ENCODE measurements around the gene DSN1. TPM values are rescaled to one million over a fixed set of nuclear protein-coding genes. Genes with fewer than 3 reads are reported as not detected.

Gene DSN1
- total RNA-seq, 1 donor from 2014 or later = 12.8 TPM

DNA sequence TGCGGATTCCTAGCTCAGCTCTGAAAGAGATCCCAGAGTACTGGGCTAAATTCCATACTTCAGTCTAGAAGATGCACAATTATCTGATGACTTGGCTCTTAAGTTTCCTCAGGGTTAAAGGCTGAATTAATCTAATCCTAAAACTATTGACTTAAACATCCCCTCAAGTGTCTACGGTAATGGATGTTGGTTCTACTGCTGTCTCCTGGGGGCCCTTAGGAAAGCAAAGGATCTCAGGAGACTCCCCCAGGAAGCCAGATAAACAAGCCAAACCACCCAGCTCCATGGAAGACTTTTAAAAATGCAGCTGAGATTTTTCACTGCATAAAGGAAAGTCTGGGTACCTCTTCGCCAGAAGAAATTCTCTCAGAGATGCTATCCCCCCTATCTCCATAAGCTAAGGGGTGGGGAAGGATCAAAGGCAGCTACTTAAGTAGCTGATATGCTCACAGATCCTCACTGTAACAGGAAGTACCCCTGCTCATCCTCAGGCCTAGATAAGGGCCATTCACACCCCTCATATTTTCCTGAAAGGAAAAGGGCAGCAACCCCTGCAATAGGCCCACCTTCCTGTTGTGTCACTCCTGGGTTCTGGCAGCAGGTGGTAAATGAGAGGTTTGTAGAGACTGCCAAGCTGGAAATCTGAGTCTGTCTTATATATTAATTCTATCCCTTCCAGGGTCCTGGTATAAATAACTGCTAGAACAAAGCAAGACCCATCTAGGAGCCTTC is 36.9 kb downstream of the DSN1 start:
- H3K4me1 Mint-ChIP-seq (ENCODE audit: unreplicated experiment) = peaks cover 23% of the 10 kb centered on the region
- H3K27ac Mint-ChIP-seq (ENCODE audit: unreplicated experiment) = no peak overlapping the region
- no peaks in the 10 kb centered on the region for H3K9me3 Mint-ChIP-seq (ENCODE audit: unreplicated experiment)
- H3K27me3 Mint-ChIP-seq (ENCODE audit: unreplicated experiment) = peaks cover 2% of the 10 kb centered on the region
- H3K4me3 Mint-ChIP-seq (ENCODE audit: unreplicated experiment) = no peak overlapping the region
- peak; percentile 6 for DNase-seq (ENCODE audit: low spot score)
- H3K36me3 Mint-ChIP-seq (ENCODE audit: low read depth, unreplicated experiment) = no peaks in the 10 kb centered on the region
- TF ChIP-seq, protein P1, sequence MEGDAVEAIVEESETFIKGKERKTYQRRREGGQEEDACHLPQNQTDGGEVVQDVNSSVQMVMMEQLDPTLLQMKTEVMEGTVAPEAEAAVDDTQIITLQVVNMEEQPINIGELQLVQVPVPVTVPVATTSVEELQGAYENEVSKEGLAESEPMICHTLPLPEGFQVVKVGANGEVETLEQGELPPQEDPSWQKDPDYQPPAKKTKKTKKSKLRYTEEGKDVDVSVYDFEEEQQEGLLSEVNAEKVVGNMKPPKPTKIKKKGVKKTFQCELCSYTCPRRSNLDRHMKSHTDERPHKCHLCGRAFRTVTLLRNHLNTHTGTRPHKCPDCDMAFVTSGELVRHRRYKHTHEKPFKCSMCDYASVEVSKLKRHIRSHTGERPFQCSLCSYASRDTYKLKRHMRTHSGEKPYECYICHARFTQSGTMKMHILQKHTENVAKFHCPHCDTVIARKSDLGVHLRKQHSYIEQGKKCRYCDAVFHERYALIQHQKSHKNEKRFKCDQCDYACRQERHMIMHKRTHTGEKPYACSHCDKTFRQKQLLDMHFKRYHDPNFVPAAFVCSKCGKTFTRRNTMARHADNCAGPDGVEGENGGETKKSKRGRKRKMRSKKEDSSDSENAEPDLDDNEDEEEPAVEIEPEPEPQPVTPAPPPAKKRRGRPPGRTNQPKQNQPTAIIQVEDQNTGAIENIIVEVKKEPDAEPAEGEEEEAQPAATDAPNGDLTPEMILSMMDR (IDR thresholded peaks at IDR 0.05; ENCODE audit: unreplicated experiment) = no peak

DNA sequence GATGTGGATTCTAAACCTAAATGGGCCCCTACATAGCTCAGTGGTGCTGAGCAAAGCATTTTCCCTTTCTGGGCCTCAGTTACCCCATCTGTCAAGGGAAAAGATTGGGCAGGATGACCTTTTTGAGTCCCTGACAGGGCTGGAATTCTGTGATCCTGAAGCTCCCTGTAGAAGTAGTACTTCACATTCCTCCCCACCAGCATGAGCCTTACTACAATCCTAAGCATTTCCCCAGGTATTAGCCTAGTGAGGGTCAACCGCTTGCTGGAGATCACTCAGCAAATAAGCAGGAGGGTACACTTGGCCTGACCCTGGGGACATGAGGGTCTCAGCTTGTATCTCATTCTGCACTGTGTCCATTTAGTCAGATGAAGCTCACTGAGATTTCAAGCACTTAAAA is 41.1 kb downstream of the DSN1 start:
- Mint-ChIP-seq H3K36me3 (ENCODE audit: low read depth, unreplicated experiment) (no peaks in the 10 kb centered on the region), H3K27me3 (ENCODE audit: unreplicated experiment) (peaks cover 2% of the 10 kb centered on the region), H3K4me3 (ENCODE audit: unreplicated experiment) (no peak overlapping the region), H3K4me1 (ENCODE audit: unreplicated experiment) (peaks cover 21% of the 10 kb centered on the region), H3K27ac (ENCODE audit: unreplicated experiment) (no peak overlapping the region), H3K9me3 (ENCODE audit: unreplicated experiment) (no peaks in the 10 kb centered on the region)
- TF ChIP-seq, protein P1 (IDR thresholded peaks at IDR 0.05; ENCODE audit: unreplicated experiment) = no peak
- no peak for DNase-seq (ENCODE audit: low spot score)

DNA sequence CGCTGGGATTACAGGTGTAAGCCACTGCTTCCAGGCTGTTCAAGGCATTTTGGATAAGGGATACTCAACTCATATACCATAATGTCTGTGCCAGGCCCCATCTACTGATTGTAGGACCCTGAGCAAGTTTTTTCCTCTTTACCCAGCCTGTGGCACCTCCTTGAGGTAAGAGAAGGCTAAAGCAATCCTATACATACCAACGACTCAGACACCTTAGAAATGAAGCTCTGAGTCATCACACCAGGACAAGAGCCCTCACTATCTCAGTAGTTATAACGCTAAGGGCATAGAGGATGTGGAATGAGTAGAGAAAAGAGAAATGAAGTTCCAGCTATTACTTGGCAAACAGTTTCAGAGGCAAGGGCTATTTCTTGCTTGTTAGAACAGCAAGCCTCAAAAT is 44.6 kb downstream of the DSN1 start:
- TF ChIP-seq, protein P1 (IDR thresholded peaks at IDR 0.05; ENCODE audit: unreplicated experiment) = no peak
- H3K27ac Mint-ChIP-seq (ENCODE audit: unreplicated experiment) = no peak overlapping the region
- no peak for DNase-seq (ENCODE audit: low spot score)

GRCh38 chr20:36726168-36726567 is 47.4 kb downstream of the DSN1 start:
- Mint-ChIP-seq H3K4me1 (ENCODE audit: unreplicated experiment) (no peaks in the 10 kb centered on the region), H3K9me3 (ENCODE audit: unreplicated experiment) (no peaks in the 10 kb centered on the region), H3K27me3 (ENCODE audit: unreplicated experiment) (peaks cover 2% of the 10 kb centered on the region), H3K4me3 (ENCODE audit: unreplicated experiment) (no peak overlapping the region), H3K36me3 (ENCODE audit: low read depth, unreplicated experiment) (no peaks in the 10 kb centered on the region), H3K27ac (ENCODE audit: unreplicated experiment) (no peak overlapping the region)
- TF ChIP-seq, protein P1 (IDR thresholded peaks at IDR 0.05; ENCODE audit: unreplicated experiment) = no peak
- no peak for DNase-seq (ENCODE audit: low spot score)

More for the DNA sequence above, 44.6 kb downstream of the DSN1 start:
- Mint-ChIP-seq H3K9me3 (ENCODE audit: unreplicated experiment) (no peaks in the 10 kb centered on the region), H3K4me1 (ENCODE audit: unreplicated experiment) (peaks cover 5% of the 10 kb centered on the region), H3K36me3 (ENCODE audit: low read depth, unreplicated experiment) (no peaks in the 10 kb centered on the region), H3K4me3 (ENCODE audit: unreplicated experiment) (no peak overlapping the region), H3K27me3 (ENCODE audit: unreplicated experiment) (peaks cover 2% of the 10 kb centered on the region)

DNA sequence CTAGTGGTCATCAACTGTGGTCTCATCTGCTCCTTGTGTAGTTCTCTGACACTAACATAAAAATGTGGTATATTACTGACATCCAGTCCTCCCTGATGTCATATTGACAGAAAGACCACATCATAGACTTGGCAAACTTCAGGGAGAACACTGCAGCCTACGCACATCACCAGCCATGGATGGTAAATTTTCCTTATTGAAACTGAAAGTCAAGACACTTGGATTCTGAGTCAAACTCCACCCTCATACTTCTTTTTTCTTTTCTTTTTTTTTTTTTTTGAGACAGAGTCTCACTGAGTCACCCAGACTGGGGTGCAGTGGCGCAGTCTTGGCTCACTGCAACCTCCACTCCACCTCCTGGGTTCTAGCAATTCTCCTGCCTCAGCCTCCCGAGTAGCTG is 53.1 kb downstream of the DSN1 start:
- TF ChIP-seq, protein P1 (IDR thresholded peaks at IDR 0.05; ENCODE audit: unreplicated experiment) = no peak
- Mint-ChIP-seq H3K4me1 (ENCODE audit: unreplicated experiment) (no peaks in the 10 kb centered on the region), H3K9me3 (ENCODE audit: unreplicated experiment) (no peaks in the 10 kb centered on the region), H3K27ac (ENCODE audit: unreplicated experiment) (no peak overlapping the region), H3K27me3 (ENCODE audit: unreplicated experiment) (peaks cover 1% of the 10 kb centered on the region), H3K36me3 (ENCODE audit: low read depth, unreplicated experiment) (no peaks in the 10 kb centered on the region), H3K4me3 (ENCODE audit: unreplicated experiment) (no peak overlapping the region)
- DNase-seq (ENCODE audit: low spot score) = no peak
